ENCODE results near the gene ACAD11. TPM values are rescaled to one million over a fixed set of nuclear protein-coding genes. Genes with fewer than 3 reads are reported as not detected.

The ACAD11 gene
- total RNA-seq, 1 experiment from 2014 or later: 12.6 TPM

- Histone ChIP-seq H3K4me3 (replicated peaks in 1 of 2; ENCODE audit: low read depth in 1 of 2, low read length in 2 of 2) (peak overlapping the region in 1 of 2 experiments; percentile 87; a peak in 1 of 4 replicates), H3K79me2 (ENCODE audit: insufficient read depth, low read length) (peaks cover 43% of the 10 kb centered on the region), H3K36me3 (ENCODE audit: control insufficient read depth in 1 of 2, insufficient read depth in 2 of 2, low read length in 2 of 2) (no peaks in the 10 kb centered on the region), H4K20me1 (ENCODE audit: insufficient read depth) (no peaks in the 10 kb centered on the region), H3K4me2 (ENCODE audit: low read length) (peak overlapping the region; percentile 82), H3K9ac (ENCODE audit: low read length) (0 out of 2 replicates have a peak overlapping the region, but pooled peaks have one; percentile 92), H3K27ac (ENCODE audit: low read depth, low read length) (no peak overlapping the region), H2AFZ (ENCODE audit: low read depth, low read length, poor library complexity, severe bottlenecking) (no peak overlapping the region), H3K9me2 (ENCODE audit: insufficient read depth) (no peaks in the 10 kb centered on the region), H3K27me3 (ENCODE audit: insufficient read depth, low read length) (no peaks in the 10 kb centered on the region), H3K4me1 (ENCODE audit: control insufficient read depth in 1 of 2, insufficient read depth in 2 of 2, low read length in 2 of 2) (peaks cover 0 to 16% of the 10 kb centered on the region in 2 experiments; a peak in 2 of 4 replicates), H3K9me3 (ENCODE audit: control insufficient read depth in 1 of 2, insufficient read depth in 1 of 2, low read depth in 1 of 2, low read length in 2 of 2) (no peaks in the 10 kb centered on the region)
- RAD21 ChIA-PET (ENCODE audit: low non-redundant PET in 1 of 2, low total read pairs in 2 of 2, uncharacterized antibody in 2 of 2, unreplicated experiment in 2 of 2): no interaction called here
- CTCF ChIA-PET: interaction anchor here (0.9 to 2.9 kb wide), 3 partner anchors 16 to 122 kb away, joined by 4 to 11 read pairs (median 4); no protein-coding TSS in a partner anchor
- POLR2A ChIA-PET: interaction anchor here (1.0 to 1.7 kb wide), 3 partner anchors 13 to 15 kb away, joined by 3 to 4 read pairs (median 3); no protein-coding TSS in a partner anchor
- ATAC-seq (no peak), DNase-seq (ENCODE audit: low read depth, low spot score) (no peak)
- TF ChIP-seq EGR1 (IDR thresholded peaks at IDR 0.05; ENCODE audit: low read depth): no peak
- TF ChIP-seq POLR2A (IDR thresholded peaks at IDR 0.05; ENCODE audit: borderline replicate concordance, extremely low read depth, insufficient read depth, insufficient read length): no peak
- no peak for TF ChIP-seq MAX (IDR thresholded peaks at IDR 0.05)
- TF ChIP-seq ATF3 (IDR thresholded peaks at IDR 0.05): no peak
- TF ChIP-seq EZH2 (IDR thresholded peaks at IDR 0.05): no peak
- no peak for TF ChIP-seq POLR2AphosphoS5 (IDR thresholded peaks at IDR 0.05; ENCODE audit: low read depth, low read length)
- no peak for TF ChIP-seq ZNF274 (IDR thresholded peaks at IDR 0.05; ENCODE audit: low read depth, low read length)
- TF ChIP-seq, protein P1, sequence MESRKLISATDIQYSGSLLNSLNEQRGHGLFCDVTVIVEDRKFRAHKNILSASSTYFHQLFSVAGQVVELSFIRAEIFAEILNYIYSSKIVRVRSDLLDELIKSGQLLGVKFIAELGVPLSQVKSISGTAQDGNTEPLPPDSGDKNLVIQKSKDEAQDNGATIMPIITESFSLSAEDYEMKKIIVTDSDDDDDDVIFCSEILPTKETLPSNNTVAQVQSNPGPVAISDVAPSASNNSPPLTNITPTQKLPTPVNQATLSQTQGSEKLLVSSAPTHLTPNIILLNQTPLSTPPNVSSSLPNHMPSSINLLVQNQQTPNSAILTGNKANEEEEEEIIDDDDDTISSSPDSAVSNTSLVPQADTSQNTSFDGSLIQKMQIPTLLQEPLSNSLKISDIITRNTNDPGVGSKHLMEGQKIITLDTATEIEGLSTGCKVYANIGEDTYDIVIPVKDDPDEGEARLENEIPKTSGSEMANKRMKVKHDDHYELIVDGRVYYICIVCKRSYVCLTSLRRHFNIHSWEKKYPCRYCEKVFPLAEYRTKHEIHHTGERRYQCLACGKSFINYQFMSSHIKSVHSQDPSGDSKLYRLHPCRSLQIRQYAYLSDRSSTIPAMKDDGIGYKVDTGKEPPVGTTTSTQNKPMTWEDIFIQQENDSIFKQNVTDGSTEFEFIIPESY (IDR thresholded peaks at IDR 0.05; ENCODE audit: extremely low read depth, insufficient replicate concordance, low read length): no peak
- no peak for TF ChIP-seq SIN3A (IDR thresholded peaks at IDR 0.05; ENCODE audit: low read depth)
- TF ChIP-seq CTCF (IDR thresholded peaks at IDR 0.05 in 2 of 3, conservative IDR thresholded peaks at IDR 0.05 in 1 of 3; ENCODE audit: borderline replicate concordance in 1 of 3, insufficient read depth in 1 of 3, low read depth in 2 of 3, low read length in 2 of 3): no peak
- TF ChIP-seq FOSL1 (IDR thresholded peaks at IDR 0.05; ENCODE audit: low read depth): no peak
- TF ChIP-seq YY1 (IDR thresholded peaks at IDR 0.05; ENCODE audit: extremely low read depth, insufficient replicate concordance, low read depth, low read length): no peak
- intact Hi-C loops (cut with micrococcal nuclease): no loop called here
- no TSS peak for BruUV-seq (replicated peaks)
Observed at GRCh38 chr3:132657869-132658747, 1.5 kb downstream of the ACAD11 start.

Measured in HCT116 (cell line).